Superior temporal gyrus (tissue), 1 donor: ENCODE data around the gene DOCK2.

Source experiments
- DNase-seq: peaks from one replicate; pipeline ENCODE4 v3.0.0-alpha.2; 2016; ENCODE audit errors: extremely low spot score

DOCK2 gene

DNA sequence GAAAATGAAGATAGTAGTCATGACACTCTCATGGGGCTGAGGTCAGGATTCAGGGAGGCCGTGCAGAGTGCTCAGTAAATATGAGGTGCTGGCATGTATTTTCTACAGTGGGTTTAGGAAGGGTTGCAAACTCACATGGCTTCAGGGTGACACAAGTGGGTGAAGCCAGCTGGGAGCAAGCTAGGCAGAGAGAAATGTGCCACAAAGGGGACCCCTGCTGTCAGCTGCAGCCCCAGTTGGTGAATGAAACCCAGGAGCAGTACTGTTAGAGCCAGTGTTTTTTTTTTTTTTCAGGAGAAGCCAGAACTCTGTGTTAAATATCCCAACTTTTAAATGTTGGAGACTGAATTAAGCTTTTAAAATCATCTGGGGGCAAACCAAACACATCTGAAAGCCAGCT lies 267.9 kb downstream of the DOCK2 start:
- DNase-seq, result no peak

DNA sequence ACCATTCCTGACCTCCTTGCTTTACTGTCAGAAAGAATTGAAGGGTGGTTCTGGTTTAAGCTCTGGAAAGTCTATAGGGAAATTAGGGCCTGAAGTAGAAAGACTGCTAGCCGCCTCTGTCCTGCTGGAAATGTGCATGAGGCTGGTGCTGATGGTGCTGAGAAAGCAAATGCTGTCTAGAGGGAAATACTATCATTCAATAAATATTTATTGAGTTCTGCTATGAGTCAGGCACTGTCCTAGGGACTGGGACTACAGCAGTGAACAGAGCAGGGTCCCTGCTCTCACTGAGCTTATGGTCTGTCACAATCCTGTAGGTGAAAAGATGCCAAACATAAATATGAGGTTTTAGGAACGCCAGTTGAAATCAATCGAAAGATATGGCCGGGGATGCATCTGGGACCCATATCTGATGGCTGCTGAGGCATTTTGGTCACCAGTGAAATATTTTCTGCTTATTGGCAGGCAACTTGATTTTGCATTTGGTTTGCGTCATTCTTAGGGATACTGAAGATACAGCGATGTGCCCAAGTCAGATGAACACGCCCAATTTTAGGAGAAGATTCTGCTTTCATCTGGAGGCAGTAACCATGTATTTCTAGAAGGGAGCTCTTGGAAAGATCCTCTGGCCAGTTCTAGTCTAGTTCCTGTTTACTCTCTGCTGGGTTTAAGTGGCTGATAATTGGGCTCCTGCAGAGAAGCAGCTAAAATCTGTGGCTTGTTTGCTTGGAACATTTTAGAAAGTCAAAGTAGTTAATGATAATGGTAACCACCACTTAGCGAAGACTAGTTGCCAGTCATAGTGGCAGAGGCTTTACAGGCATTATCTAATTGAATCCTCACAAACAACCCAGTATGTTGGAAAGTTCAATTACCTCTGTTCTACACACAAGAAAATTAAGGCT lies 269.9 kb downstream of the DOCK2 start:
- DNase-seq, result no peak

DNA sequence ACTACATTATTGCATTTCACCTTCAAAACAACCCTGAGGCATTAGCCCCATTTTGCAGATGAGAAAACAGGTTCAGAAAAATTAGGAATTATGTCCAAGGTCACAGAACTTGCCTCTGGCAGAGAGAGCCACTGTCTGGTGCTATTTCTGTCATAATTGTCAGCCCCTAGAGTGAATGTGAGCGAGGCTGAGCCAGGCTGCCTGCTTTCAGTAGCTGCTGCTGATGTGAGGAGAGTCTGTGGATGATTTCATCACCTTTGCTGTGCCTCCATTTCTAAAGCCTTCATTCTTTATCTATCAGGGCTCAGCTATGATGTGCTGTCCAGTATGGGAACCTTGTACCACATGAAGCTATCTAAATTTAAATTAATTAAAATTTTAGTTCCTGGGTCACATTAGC lies 271.8 kb downstream of the DOCK2 start:
- DNase-seq, result no peak

DNA sequence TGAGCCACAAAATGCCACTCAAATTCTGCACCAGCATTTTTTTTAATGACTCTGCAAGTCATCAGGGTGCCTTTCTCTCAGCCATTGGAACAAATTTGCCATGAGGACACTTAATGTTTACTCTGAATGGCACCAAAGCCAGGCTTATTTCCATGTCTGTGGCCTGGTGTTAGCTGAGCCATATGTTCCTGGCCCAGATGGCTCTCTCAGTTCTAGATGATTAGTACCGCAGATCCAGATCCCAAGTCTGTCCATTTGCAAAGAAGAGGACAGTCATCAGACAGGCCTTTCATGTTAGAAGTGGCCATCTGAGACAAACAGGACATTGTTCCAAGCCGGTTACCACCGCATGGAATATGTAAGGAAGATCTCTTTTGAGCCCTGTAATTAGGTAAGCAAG lies 272.9 kb downstream of the DOCK2 start:
- DNase-seq, result peak; percentile 78

DNA sequence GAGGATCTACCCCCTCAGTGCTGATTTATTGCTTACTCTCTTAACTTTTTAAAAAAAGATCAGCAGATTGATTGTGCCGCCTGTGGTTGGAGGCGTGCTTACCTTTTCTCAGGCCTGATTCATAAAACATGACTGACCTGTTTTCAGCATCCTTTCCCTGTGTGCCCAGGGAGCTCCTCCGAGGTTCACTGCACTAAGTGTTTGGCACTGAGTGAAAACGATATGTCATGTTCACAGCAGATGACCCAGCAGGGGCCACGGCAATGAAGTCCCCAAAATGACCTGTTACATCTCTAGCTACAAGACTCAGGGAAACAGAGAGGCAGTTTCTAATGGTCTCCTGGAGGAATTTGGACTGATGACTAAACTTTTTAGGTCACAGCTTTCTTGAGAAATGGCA lies 273.3 kb downstream of the DOCK2 start:
- DNase-seq, result no peak

DNA sequence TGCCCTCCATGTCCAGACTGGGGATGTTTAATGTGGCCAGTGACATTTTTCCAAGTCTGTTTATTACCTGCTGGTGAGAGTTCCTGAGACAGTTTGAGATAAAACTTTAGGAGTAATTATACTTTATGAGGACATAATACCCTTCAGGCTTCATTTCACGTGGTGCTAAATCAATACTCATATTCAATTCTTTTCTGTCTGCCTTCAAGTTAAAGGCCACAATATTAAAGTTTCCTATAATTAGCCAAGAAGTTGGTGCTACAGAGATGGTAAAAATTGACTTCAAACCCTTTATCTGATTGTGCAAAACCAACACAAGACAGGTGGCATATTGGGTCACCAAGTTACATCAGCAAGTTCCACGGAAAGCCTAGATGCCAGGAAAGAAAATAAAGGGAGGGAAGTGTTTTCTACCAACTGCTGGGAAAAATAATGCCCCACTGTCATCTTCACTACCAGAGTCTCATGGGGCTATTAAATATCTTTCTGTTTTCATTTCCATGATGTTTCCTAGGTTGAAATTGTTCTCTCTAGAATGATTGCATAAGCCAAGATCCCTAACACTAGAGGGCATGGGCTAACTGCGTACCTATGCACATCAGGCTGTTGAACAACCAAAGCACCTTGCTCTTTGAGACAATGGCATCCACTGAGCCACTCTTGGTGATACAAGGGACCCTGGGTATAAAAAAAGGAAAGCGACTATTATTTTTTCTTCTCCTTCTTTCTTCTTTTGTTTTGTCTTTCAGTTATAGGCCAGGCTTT lies 274.6 kb downstream of the DOCK2 start:
- no peak for DNase-seq

DNA sequence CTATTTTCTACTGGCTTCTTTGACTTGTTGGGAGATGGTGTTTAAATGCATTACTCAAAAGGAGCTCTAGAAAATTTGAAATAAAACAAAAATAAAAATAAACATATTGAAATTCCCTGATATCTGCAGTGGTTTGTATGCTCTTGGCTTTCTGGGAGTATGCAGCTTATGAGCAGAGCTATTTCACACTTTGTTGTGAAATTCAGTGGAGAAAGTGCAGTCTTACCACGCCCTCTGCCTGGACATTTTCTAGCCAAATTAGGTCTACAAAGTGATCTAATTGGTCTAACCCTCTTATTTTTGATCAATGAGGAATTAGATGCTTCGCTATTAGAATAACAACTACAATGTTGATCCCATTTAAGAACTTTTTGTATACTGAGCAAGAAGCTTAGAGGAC lies 276.4 kb downstream of the DOCK2 start:
- DNase-seq, result peak; percentile 31

DNA sequence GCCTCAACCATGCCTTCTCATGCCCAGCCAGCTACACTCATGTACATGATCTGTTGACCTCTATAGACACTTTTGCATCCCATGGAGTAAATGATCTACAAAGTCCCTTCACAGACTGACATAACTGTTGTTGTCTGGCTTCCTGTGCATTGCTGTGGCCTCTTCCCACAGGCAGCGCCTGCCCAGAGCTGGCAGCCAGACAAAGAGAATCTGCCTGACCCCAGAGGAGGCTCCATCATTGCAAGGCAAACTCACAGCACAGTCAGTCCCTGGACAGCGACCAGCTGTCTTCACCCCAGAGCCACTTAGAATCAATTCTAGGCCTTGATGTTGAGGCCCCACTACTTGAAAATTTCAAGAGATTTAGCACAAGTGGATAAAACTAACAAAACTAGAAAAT lies 277.7 kb downstream of the DOCK2 start:
- DNase-seq, result peak; percentile 86

DNA sequence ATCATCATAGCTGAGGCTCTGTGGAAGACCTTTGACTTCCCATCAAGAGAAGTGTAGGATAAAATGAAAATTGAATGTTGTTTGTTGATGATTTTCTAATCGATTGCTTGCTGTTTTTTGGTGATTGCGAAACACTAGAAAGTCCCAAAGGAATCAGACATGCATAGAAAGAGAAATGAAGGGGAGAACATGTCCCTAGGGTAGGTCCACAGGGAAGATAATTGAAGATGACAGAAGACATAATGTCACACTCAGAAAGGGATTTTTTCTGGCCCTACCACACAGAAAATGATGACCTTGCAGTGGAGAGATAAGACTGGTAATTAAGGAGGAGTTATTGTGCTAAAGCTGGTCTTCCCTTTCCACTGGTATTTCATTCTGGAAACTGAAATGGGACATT lies 280.4 kb downstream of the DOCK2 start:
- no peak for DNase-seq

DNA sequence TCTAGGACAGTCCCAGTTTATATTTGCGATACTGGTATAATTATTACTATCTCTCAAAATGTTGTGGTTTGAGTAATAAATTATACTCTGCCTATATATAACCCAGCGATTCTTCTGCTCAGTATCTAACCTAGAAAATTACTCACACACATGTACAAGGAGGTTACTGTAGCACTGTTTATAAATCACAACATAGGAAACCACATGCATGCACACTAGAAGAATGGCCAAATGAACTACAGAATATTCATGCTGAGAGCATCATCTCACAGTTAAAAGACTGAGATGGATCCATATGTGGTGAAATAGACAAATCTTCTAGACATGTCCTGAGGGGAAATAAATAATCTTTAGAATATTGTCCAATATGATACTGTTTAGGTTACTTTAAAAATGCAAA lies 281.2 kb downstream of the DOCK2 start:
- DNase-seq, result no peak

DNA sequence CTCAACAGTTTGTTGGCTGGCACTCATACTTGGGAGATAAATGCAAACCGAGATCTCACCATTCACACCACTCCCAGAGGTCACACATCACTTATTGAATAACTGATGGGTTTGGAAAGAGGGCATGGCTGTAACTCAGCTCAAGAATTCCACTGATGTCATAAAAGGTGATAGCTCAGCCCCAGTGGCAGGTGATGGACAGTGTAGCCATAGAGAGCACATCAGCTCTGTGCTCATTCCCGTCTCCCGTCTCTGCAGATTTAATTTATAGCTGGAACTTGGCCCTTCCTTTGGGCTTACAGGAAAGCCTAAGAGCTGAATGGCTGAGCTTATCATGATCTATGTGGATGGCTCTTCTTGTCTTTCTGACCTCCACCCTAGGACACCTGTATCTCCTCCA lies 283.4 kb downstream of the DOCK2 start:
- no peak for DNase-seq

DNA sequence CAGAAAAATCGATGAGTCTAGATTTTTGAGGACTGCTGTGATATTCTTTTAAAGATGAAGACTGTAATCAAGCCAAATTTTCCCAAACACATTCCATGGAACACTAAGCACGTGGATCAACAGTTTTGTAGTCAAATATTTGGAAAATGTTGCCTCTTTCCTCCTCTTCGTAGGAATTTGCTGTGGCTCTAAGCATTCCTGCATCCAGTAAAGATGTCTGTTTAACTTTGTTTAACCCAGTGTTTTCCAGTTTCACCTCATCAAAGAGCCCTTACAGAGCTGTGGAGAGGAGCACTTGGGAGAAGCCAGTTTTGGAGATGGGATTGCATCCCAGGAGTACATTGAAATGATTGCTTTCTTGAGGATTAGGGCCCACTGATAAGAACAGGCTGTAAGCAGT lies 284.3 kb downstream of the DOCK2 start:
- no peak for DNase-seq

DNA sequence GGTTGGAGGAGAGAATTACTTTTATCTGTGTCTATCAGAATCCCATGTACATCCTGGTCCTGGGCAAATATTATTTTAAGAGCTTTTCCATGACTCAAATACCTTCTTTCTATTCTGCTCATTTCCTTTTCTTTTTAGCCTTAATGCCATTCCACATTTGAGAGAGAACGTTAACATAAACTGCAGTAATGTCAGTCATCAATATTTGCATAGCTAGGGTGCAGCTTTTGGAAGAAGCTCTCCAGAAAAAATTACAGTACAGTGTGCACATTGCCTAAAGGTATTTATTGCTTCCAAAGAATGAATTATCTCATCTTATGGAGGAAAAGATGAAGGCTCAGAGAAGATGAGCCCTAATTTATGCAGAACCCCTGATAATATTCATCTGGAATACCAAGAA lies 284.9 kb downstream of the DOCK2 start:
- DNase-seq, result no peak

DNA sequence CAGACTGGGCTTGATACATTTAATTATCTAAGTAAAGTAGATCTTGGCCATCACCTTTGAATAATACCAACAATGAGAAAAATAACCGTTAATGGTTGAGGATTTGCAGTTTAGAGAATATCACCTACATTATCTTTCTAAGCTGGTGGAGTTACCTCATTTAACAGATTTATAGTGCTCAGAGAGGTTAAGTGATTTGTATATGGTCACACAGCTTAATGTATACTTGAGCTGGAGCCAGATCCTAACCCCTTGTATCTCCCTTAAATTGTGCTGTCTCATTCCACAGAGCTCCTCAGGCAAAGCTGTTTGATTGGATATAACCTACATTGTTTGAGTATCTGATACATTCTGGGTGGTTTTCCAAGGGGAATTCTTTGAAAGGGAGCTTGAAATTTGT lies 285.4 kb downstream of the DOCK2 start:
- no peak for DNase-seq

DNA sequence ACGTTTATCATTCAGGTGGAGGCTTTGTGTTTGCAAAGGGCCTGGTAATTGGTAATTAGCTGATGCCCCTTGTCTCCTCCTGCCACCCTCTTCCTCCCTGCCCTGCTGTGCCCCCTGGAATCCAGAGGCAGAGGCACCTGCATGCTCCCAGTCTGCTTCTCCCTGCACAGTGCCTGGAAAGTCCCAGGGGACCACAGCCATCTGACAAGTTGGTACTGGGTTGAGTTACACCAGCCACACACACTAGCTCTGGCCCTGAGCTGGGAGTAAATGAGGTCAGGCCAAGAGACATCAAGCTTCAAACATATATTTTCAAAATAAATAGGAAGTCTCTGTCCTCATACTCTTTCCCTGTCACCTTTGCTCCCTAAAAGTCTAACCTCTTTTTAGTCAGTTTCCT lies 286.9 kb downstream of the DOCK2 start:
- DNase-seq, result no peak

DNA sequence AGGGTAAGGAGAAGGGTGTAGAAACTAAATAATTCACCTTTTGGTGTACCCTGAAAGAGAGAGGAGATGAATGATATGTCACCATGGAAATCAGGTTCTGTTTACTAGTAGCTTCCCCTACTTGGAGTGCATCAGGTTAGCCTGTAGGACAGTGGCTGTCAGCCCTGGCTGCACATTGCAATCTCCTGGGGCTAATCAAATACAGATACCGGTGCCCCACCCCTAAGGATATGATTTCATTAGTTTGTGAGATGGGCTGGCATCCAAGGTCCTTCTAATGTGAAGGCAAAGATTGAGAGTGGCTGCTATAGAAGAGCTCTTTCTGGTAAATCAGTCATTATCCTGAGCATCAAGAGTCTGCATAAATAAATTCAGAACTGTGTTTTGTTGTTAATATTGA lies 296.1 kb downstream of the DOCK2 start:
- no peak for DNase-seq

DNA sequence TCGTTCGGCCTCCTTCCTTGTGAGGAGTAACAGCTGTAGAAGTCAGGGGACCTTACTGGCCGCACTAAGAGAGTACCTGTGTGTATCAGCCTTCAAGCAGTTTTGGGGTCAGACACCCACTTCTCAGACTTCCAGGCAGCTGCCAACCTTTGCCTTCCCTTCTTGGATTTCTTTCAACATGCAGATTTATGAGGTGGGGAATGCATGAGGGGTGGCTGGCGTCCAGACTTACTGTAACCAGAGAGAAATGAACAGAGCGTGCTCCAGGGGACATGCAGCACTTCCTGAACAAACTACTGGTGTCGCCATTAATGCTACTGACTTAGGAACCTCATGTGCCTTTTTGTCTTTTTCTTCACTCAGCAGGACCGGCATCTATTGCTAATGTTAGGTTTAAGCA lies 296.5 kb downstream of the DOCK2 start:
- no peak for DNase-seq

DNA sequence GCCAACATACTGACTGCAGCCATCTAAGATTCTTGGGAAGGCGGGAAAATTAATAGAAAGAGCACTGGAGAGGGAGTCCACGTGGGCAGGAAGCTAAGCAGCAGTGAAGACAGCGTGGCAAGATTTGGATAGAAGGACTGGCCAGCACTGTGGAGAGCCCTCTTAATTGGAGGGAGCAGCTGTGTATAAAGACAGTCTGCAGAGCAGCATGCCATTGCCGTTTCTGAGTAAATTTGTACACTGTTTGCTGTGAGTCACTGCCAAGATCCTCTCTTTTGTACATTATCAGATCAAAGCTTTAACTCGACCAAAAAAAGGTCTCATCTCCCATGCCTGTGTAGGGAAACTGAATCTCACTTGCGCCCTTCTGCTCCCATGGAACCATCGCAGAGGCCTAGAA lies 297.9 kb downstream of the DOCK2 start:
- DNase-seq, result no peak

DNA sequence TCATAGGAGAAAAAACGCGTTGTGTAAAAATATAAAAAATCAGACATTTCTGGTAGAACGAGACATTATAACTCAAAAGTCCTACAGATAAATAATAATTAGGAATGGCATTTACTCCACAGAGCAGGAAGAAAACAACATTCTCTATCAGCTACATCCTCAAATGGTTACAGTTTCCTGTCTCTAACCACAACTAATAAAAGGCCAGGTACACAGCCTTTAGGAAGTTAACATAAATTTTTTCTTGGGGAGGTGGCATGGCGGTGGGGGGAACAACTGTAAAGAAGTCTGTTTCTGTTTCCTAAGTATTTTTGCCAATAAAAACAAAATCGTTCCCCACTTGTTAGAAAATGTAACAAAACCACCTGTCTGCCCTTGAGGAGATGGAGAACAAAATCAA lies 298.7 kb downstream of the DOCK2 start:
- DNase-seq, result no peak

DNA sequence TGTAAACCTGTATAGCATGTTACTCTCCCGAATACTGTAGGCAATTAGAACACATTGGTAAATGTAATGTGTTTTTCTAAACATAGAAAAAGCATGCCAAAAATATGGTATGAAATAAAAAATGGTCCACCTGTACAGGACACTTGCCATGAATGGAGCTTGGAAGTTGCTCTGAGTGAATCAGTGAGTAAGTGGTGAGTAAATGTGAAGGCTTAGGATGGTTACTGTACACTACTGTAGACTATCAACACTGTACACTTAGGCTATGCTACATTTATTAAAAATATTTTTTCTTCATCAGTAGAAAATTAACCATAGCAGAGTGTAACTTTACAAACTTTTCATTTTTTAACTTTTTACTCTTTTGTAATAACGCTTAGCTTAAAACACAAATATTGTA lies 301.4 kb downstream of the DOCK2 start:
- no peak for DNase-seq

DNA sequence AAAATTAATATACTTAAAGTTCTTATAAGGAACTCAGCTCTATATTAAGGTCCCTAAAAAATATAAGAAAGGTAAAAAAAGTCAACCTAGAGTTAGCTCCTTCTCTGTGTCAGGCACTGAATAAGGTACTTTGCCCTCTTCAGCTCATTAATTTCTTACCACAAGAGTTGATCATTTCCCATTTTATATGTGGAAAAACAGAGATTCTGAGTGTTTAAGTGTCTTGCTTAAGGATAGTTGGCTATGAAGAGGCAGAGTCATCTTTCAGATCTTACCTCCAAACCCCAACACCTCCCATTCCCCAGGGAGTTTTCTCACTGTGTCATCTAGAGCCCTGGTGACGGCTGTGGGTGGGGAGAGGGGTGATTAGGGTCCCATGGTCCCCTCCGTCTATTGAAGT lies 302.7 kb downstream of the DOCK2 start:
- no peak for DNase-seq

DNA sequence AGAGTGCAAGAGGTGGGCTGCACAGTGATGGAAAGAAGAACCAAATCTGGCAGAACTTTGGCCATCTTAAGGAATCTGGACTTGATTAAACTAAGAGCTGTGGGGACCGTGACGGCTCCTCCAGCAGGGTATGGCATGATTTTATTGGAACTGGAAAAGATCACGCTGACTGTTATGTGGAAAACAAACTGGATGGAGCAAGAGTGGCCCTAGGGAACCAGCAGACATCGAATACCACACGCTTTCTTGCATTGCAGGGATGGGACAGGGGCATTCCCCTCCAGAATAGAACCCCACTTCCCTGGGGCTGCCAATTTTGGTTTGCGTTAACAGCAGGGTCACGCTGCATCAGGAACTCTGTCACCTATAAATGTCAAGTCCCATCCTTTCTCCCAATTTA lies 304.5 kb downstream of the DOCK2 start:
- DNase-seq, result no peak

DNA sequence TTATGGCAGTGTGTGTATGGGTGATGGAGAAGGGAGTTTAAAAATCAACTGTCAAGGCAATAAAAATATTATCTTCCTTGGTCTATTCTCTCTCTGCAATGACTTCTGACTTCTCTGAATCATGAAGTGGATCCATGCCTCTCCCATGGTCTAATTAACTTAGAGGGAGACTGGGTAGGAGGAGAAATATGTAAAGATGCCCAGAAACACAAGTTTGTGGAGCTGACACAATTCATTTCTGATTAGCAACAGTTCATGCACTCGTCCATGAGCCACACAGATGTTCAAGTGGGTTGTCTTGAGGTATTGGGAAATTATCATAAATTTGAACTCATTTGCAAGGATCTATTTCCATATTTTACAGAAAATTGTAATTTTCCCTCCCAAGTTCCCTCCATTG lies 305.1 kb downstream of the DOCK2 start:
- no peak for DNase-seq
